Pancreas (tissue), 10 donors: ENCODE measurements around the gene FBXO5. TPM values are rescaled to one million over a fixed set of nuclear protein-coding genes. Genes with fewer than 3 reads are reported as not detected.

Source experiments
- ATAC-seq, 4 donors: fragments of 200-7000 bp; cut with Tn5 transposase; one replicate each; pipeline versions ENCODE4 v1.8.0 to v1.9.1; 2020; ENCODE audit warnings: mild to moderate bottlenecking in 4 of 4, moderate library complexity in 4 of 4
- DNase-seq, 6 donors: peaks; one replicate each; pipeline ENCODE4 v3.0.0-alpha.2; 2020
- FAIRE-seq: peaks from 2 replicates; lab custom pipeline; 2012; peaks lifted over from hg19 to GRCh38; lab: Jason Lieb, UNC
- H3K27ac ChIP-seq, 4 donors: fragments of 200-600 bp; sonication (generic); 1 replicate in 3 of 4; 2 replicates in 1 of 4; pipeline versions ENCODE4 v1.5.0 to v1.8.0; 2020
- H3K27me3 ChIP-seq, 4 donors: fragments of 200-600 bp; one replicate each; pipeline ENCODE4 v1.8.0; 2021
- H3K36me3 ChIP-seq, 3 donors: fragments of 200-600 bp; sonication (generic) in 1 of 3; one replicate each; pipeline versions ENCODE4 v1.5.0 to v1.8.0; 2020 to 2021
- H3K4me1 ChIP-seq, 3 donors: fragments of 200-600 bp; one replicate each; pipeline ENCODE4 v1.8.0; 2021
- H3K4me3 ChIP-seq, 4 donors: fragments of 200-600 bp; sonication (generic) in 2 of 4; one replicate each; pipeline versions ENCODE4 v1.5.0 to v1.8.0; 2020 to 2021
- H3K9me3 ChIP-seq, 4 donors: fragments of 200-600 bp; one replicate each; pipeline ENCODE4 v1.8.0; 2021
- CTCF ChIP-seq, 4 donors: fragments of 200-600 bp; sonication (generic) in 3 of 4; IDR thresholded peaks; one replicate each; pipeline versions ENCODE4 v1.5.0 to v1.8.0; 2021; ENCODE audit warnings: antibody characterized with exemption in 4 of 4
- WGBS, 2 donors: extraction: QIAGEN DNeasy Blood & Tissue Kit; methylation state at CpG; one replicate each; pipeline ENCODE4 v1.1.7; 2013; 5-methylcytosine and 5-hydroxymethylcytosine counted together
- intact Hi-C, 3 donors: fragments of 100-400 bp; cut with DNase I; formaldehyde crosslinking; loops; one replicate each; pipeline versions ENCODE4 v1.11.1 to v1.14.2; 2022
- polyA plus RNA-seq, 2 donors: library from polyadenylated mRNA; stranded (reverse); fragments of 200-250 nt; gene quantifications; one replicate each; pipeline ENCODE4 v1.2.3, GENCODE V29; 2013
- total RNA-seq, 6 donors: library from RNA; stranded (reverse); fragmentation: NEBNext Ultra II Directional in 4 of 6; extraction: Animal tissue kit (Norgen Biotek cat#: 25700) in 4 of 6; gene quantifications; one replicate each; pipeline versions ENCODE4 v1.2.1 to v1.2.4, GENCODE V29; 2021 to 2023
- donor health status: healthy with polysubstance abuse.
- donor health status: DM: no; HTN: no; CAD: no; lungs with moderate emphysema.
- donor health status: DM: no; HTN: no; CAD: no.
- donor health status: control.
- donor health status: control.
- donor health status: Bipolar disorder and iron deficiency.
- donor health status: DM: yes; HTN: yes; CAD: no.
- donor health status: DM: no; HTN: no; CAD: no.
- donor health status: DM: no; HTN: no; CAD: no.
- donor health status: DM: yes; HTN: yes; CAD: no.

FBXO5 gene
- total and polyA plus RNA-seq, 8 donors: 0.57 to 3.2 (median 1.5) TPM

GRCh38 chr6:152983637-152984512, 1.0 kb upstream of the FBXO5 start:
- H3K9me3 ChIP-seq: no peaks in the 10 kb centered on the region
- intact Hi-C loops: no loop called here
- 1% methylated on average over 31 to 38 of the region's 38 CpGs for WGBS, 2 donors
- FAIRE-seq (peak; percentile 26), DNase-seq (peak in 5 of 6 donors; percentile 55 to 98 (median 96)), ATAC-seq (peak; percentile 9 to 62 (median 16))
- no peaks in the 10 kb centered on the region for H3K27me3 ChIP-seq
- H3K27ac ChIP-seq: peak overlapping the region; percentile 69 to 93 (median 82)
- no peak for TF ChIP-seq CTCF (IDR thresholded peaks at IDR 0.05)
- H3K36me3 ChIP-seq: no peaks in the 10 kb centered on the region
- peak overlapping the region; percentile 58 to 93 (median 68) for H3K4me3 ChIP-seq
- peaks cover 8 to 16% (median 11%) of the 10 kb centered on the region in 3 donors for H3K4me1 ChIP-seq

GRCh38 chr6:152981989-152982903, 595 bp downstream of the FBXO5 start:
- DNase-seq: peak in 5 of 6 donors; percentile 20 to 84 (median 54)
- 8 to 11% methylated on average over 56 to 71 of the region's 71 CpGs for WGBS, 2 donors
- no peaks in the 10 kb centered on the region for H3K36me3 ChIP-seq
- no peak overlapping the region for H3K27ac ChIP-seq
- H3K27me3 ChIP-seq: no peaks in the 10 kb centered on the region
- ATAC-seq: no peak
- FAIRE-seq: no peak
- no peaks in the 10 kb centered on the region for H3K9me3 ChIP-seq
- no peak for TF ChIP-seq CTCF (IDR thresholded peaks at IDR 0.05)
- peak overlapping the region; percentile 58 to 93 (median 68) for H3K4me3 ChIP-seq
- intact Hi-C loops: no loop called here
- H3K4me1 ChIP-seq: peaks cover 8 to 16% (median 11%) of the 10 kb centered on the region in 3 donors

- no peaks in the 10 kb centered on the region for H3K9me3 ChIP-seq
- intact Hi-C loops: no loop called here
- DNase-seq (no peak), ATAC-seq (no peak), FAIRE-seq (no peak)
- H3K4me1 ChIP-seq: peaks cover 8 to 16% (median 11%) of the 10 kb centered on the region in 3 donors
- no peak overlapping the region for H3K27ac ChIP-seq
- no peak for TF ChIP-seq CTCF (IDR thresholded peaks at IDR 0.05)
- H3K36me3 ChIP-seq: no peaks in the 10 kb centered on the region
- 67 to 72% methylated on average over 2 of the region's 2 CpGs for WGBS, 2 donors
- no peaks in the 10 kb centered on the region for H3K27me3 ChIP-seq
- no peak overlapping the region for H3K4me3 ChIP-seq
These were observed 1.6 kb downstream of the FBXO5 start for GRCh38 chr6:152981219-152981618.

- no peak for FAIRE-seq
- no peak for DNase-seq
- Histone ChIP-seq H3K36me3 (no peaks in the 10 kb centered on the region), H3K27me3 (no peaks in the 10 kb centered on the region), H3K4me1 (peaks cover 8 to 16% (median 11%) of the 10 kb centered on the region in 3 donors), H3K27ac (no peak overlapping the region), H3K4me3 (no peak overlapping the region), H3K9me3 (no peaks in the 10 kb centered on the region)
- TF ChIP-seq CTCF (IDR thresholded peaks at IDR 0.05): no peak
- WGBS, 2 donors: 59 to 71% methylated on average over 1 of the region's 1 CpG
- ATAC-seq: no peak
- intact Hi-C loops: no loop called here
These were observed 2.2 kb downstream of the FBXO5 start for GRCh38 chr6:152980656-152981055.
